CD4-positive, alpha-beta T cell treated with Interleukin-21 for 1 hour (primary cell): ENCODE results near the gene NCK2.
A peak's percentile ranks its signal among the peaks of the same experiment; 100 is the strongest.

Source experiments
- DNase-seq: peaks from one replicate; pipeline ENCODE4 v3.0.0-alpha.2; 2020

The NCK2 gene

GRCh38 chr2:105744909-105745853 is at the start of gene NCK2:
TSS of gene NCK2 (plus strand) at chr2:105744912. CDS start at chr2:105855064, 110,152 bp downstream.
- DNase-seq, result peak; percentile 42

GRCh38 chr2:105697781-105698449 is 46.8 kb upstream of the NCK2 start:
- DNase-seq, result no peak

DNA sequence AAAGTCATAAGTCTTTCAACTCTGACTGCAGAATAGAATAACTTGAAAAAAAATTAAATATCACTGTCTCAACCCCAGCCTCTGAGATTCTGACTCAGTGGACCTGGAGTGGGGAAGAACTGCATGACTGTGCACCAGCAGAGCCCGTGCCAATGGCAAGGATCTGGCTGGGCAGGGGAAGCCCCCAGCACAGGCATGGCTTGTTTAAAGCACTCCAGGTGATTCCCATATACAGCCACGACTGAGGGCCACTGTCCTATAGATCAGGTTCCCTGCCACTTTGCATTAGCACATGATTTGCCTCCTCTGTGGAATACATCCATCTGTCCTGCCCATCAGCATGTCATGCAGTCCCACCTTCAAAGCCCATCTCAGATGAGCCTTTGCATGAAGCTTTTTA is 45.9 kb upstream of the NCK2 start:
- no peak for DNase-seq

GRCh38 chr2:105701042-105701441 is 43.7 kb upstream of the NCK2 start:
- no peak for DNase-seq

DNA sequence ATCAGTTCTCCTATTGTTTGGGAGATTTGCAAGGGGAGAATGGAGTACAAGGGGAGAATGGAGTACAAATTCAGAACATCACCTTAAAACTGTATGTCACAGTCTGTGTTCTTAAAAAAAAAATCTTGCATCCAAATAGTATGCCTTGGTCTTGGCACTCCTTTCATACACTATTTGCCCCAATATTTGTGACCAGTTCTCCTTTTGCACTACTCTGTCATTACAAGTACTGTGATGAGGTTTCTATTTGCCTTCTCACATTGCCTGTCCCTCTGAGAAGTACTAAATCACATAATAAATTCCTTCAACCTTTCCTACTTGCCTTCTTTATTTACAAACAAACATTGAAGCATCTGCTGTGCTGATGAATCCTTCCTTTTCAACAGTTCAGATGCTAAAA is 36.0 kb upstream of the NCK2 start:
- no peak for DNase-seq

DNA sequence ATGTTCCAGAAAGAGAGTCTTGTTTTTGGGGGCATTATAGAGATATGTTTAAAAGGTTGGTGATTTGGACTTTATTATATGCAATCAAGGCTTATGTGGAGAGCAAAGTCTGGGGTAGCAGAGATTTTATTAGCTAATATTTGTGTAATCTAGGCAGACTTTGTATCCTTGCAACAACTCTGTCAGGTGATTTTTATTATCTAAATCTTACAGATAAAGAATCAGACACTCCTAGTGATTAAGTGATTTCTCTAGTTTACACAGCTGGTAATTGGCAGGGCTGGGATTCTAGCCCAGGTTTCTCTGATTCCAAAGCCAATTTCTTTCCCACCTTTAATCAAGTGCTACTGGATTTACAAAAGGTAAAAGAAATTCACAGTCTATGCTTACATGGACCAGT is 33.3 kb upstream of the NCK2 start:
- DNase-seq, result no peak

DNA sequence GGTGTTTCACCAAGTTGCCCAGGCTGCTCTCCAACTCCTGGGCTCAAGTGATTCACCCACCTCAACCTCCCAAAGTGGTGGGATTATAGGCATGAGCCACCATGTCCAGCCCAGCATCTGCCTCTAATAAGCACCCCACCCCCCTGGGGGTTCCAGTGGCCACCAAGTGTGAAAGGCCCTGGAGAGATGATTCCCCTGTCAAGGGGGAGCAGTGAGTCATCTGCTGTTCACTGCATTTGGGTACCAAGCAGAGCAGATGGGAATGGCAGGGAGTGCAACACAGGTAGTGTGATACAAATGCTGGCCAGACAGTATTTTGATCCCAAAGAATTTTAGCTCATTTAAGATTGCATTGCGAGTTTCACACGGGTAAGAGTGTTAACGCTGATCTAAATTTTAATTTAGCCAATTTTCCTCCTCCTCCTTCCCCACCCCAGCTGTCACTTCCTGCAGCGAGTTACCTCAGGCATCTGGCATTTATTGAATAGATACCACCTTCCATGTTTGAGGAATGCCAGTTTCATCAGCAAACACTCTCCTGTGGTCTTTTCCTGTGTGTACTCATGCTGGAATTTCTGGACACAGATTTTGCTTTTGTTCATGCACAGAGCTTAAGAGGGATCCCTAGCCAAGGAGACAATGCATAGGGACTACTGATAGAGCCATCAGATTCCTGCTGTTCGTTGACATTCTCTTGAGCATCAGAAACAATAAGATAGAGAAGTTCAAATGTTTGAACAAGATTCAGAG is 32.4 kb upstream of the NCK2 start:
- DNase-seq, result no peak

DNA sequence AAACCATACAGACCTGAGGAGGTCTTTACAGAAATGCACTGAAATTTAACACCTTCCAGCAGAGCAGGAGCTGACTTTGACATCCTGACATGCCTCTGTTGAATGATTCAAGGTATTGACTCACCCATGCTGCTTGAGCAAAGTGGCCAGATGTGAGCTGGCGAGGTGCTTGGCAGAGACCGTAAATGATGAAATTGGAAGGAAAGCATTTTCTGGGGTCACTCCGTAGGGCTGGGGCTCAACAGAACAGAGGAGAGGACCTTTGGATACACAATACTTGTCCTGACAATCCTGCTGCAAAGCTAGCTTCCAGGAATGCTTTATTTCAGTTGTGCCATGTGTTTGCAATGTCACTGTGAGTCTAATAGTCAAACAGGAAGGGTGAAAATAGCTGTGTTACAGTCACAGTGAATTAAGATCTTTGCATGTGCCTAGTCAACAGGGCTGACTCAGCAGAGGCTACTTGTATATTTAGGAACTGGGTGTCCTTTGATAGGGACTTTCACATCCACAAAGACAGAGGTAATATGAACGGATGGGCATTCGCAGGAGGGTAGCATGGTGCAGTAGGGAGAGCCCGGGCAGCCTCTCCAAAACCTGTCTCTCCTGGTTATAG is 31.6 kb upstream of the NCK2 start:
- no peak for DNase-seq

DNA sequence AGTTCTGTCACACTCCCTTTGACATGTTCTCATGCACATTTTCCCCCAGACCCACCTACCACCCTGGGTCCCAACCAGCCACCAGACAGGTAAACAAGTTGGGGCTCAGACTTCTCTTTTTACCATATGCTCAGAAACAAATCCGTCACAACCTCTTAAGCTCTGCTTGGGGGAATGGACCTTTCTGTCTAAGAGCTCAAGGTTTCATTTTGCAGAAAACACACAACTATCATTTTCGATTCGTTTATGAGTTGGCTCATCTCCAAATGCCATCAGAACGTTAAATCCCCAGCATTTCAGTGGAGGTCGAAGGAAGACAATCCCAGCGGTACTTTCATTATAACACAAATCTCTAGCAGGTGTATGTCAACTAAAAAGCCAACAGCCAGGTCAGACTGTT is 30.6 kb upstream of the NCK2 start:
- no peak for DNase-seq

DNA sequence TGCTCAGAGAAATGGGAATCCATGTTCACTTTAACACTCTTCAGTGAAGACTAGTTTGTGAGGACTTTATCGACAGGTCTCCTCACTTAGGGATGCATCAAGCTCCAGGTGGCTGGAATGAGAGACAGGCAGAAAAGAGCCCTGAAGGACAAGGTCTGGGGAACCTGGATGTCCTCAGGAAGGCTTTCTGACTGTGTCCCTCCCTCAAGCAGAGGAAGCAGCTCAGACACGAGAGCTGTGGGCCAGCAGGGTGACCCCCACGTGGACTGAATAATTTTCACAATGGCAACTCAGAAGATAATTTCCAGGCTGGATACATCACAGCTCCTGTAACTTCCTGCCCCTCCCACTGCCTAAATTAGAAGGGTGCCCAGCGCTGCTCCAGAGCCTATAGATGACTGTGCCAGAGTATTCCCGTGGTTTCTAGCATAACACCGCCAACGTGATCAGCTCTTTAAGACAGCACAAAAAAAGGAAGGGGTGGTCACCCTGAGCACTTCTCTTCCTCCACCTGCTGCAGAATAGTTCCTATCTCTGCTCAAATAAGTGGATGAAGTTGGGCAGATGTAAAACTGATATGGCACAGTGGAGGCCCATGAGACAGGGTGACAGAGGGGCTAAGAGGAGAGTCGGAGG is 25.7 kb upstream of the NCK2 start:
- DNase-seq, result no peak

- no peak for DNase-seq
Observed at GRCh38 chr2:105721991-105722511, 22.7 kb upstream of the NCK2 start.

DNA sequence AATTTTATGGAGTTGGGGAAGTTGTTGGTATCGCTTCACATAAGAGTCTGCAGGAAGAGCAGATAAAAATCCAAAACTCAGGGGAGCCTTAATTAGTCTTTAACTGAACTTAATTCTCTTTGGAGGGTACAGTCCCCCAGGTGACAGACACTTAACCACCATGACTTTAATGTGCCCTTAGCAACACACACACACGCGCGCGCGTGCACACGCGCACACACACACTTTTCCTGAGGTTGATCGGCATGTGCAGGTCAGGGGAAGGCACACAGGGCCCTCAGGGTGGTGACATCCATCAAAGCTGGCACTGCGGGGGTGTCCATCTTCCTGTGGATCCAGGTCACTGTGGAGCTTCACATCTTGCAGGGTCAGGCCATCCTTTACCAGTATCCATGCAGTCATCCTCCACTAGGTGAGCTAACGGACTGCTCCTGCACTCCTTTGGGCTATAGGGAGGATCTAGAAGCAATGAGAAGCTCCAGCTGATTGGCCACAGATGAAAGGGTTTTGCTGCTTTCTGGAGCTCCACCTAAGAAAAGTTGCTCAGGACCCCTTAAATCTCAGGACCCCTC is 21.9 kb upstream of the NCK2 start:
- no peak for DNase-seq

GRCh38 chr2:105723431-105723830 is 21.3 kb upstream of the NCK2 start:
- DNase-seq, result no peak

DNA sequence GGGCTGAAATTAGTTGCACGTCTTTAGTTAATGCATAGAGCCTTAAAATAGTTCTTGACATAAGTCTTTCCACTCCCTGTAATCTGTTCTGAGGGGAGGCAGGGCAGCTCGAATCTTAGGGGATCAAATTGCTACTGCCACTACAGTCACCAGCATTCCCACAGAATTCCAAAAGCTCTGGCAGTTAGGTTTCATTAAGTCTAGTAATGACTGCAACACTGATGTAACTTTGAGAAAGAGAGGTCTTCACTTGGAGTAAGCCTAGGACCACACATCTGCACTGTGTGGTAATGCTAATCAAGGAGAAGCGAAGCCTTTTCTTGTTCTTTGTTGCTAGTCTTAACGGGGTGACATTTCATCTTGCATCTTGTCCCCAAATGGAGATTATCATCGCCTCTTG is 19.3 kb upstream of the NCK2 start:
- no peak for DNase-seq

GRCh38 chr2:105730170-105730569 is 14.5 kb upstream of the NCK2 start:
- no peak for DNase-seq

DNA sequence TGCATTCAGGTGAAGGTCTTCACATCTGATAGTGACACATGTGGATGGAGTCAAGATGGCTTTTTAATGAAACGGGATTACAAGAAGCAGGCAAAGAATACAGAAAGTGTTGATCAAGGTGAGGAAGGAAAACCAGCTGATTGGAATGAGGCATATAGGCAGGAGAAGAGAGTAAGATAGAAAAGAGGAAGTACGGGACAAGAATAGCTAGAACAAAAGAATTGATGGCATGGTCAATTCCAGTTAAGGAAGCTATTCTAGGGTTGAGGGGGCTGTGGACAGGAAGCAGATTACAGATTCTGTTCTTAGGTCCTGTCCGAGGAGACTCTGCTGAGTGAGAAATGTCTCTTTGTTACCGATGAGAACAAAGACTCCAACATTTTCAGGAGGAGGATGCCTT is 13.2 kb upstream of the NCK2 start:
- DNase-seq, result no peak

DNA sequence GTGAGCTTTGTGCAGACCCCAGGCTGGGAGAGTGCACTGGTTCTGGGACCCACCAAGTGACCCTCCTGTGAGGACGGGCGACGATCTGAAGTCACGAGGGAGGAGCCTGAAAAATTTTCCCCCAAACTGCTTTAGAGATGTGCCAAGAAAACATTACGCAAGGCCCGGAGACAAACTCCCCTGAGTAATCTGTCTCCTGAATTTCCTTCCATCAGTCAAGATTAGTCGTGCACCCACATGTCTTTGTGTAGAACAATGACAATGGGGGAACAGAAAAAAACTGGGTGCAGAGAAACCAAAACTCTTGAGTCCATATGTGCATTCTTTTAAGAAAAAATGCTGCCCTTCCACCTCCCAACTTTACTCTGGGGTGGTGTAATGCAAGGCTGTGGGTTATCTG is 12.6 kb upstream of the NCK2 start:
- DNase-seq, result no peak

GRCh38 chr2:105732955-105733607 is 11.6 kb upstream of the NCK2 start:
- no peak for DNase-seq

GRCh38 chr2:105733875-105734274 is 10.8 kb upstream of the NCK2 start:
- DNase-seq, result no peak

DNA sequence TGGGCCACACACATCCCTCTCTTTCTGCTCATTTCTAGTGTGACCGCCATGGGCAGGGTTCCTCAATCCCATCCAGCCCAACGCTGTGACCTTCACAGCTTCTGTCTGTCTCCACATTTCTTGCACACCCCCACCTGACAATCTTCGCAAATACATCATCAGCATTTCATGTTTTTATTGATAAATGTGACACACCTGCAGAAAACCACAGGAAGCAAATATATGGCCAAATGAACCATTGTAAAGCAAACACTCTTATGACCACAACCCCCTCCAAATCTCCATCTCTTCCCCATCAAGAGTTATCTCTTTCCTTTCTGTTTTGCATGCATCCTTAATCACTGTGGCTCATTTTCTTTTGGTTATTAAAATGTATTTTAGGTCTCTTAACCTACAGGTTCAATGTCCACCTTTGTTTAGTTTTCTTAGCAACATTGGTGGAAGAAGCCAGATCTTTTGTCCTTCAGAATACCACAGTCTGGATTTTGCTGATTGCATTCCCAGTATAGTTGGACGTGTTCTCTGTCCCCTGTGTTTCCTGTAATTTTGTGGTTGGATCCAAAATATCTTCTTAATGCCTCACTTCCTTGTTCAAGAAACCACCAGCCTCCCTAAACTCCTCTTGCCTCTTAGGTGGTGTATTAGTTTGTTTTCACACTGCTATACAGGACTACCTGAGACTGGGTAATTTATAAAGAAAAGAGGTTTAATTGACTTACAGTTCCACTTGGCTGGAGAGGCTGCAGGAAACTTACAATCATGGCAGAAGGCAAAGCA is 9.8 kb upstream of the NCK2 start:
- DNase-seq, result no peak

DNA sequence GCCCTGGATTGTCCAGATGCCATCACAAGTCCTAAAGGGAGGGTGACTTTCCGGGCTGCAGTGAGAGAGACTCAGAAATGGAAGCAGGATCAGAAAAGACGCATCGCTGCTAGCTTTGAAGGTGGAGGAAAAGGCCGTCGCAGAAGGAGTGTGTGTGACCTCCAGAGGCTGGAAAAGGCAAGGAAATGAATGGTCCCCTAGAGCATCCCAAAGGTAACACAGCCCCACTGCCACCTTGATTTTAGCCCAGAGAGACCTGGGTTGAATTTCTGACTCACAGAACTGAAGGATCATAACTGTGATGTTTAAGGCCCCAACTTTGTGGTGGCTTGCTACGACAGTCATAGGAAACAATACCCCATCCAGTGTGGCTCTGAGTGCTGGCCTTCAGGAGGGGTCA is 8.6 kb upstream of the NCK2 start:
- no peak for DNase-seq
